A673 (cell line): ENCODE measurements around the gene ST7. TPM values are rescaled to one million over a fixed set of nuclear protein-coding genes. Genes with fewer than 3 reads are reported as not detected.

Experiments used
- BruUV-seq: library from RNA; stranded (reverse); fragments of 400-500 nt; replicated peaks from 2 replicates; lab custom pipeline; 2021; lab: Mats Ljungman, UMichigan
- CTCF ChIA-PET: fragments of 300-600 bp; sonication (Branson Sonifier 250); formaldehyde crosslinking; loops from one replicate; lab custom pipeline; 2022; ENCODE audit warnings: antibody characterized with exemption; lab: Charles Lee
- POLR2A ChIA-PET: fragments of 300-600 bp; sonication (Branson Sonifier 250); formaldehyde crosslinking; loops from one replicate; lab custom pipeline; 2022; ENCODE audit warnings: antibody characterized with exemption; ENCODE audit not compliant: low non-redundant PET; lab: Charles Lee
- DNase-seq: peaks from one replicate; pipeline ENCODE4 v3.0.0-alpha.2; 2015; ENCODE audit warnings: low spot score
- H3K27ac ChIP-seq: fragments of 200-600 bp; sonication (generic); 2 replicates; pipeline ENCODE4 v1.5.1; 2016; ENCODE audit warnings: mixed run types, low read depth, mild to moderate bottlenecking, mixed read lengths, antibody characterized with exemption, low read length; ENCODE audit not compliant: poor library complexity, severe bottlenecking
- H3K27me3 ChIP-seq: fragments of 200-600 bp; sonication (generic); replicated peaks from 2 replicates; pipeline ENCODE4 v1.6.1; 2017; ENCODE audit warnings: mixed run types, low read depth, mild to moderate bottlenecking, mixed read lengths, antibody characterized with exemption, low read length; ENCODE audit not compliant: insufficient read depth, poor library complexity
- H3K36me3 ChIP-seq: fragments of 200-600 bp; sonication (generic); 2 replicates; pipeline ENCODE4 v1.6.1; 2016; ENCODE audit warnings: mixed run types, mild to moderate bottlenecking, mixed read lengths, antibody characterized with exemption, low read length; ENCODE audit not compliant: insufficient read depth, poor library complexity, severe bottlenecking
- H3K4me1 ChIP-seq: fragments of 200-600 bp; sonication (generic); 2 replicates; pipeline ENCODE4 v1.6.1; 2017; ENCODE audit warnings: mixed run types, mild to moderate bottlenecking, mixed read lengths, antibody characterized with exemption, low read length; ENCODE audit not compliant: insufficient read depth, poor library complexity, severe bottlenecking
- H3K4me3 ChIP-seq: fragments of 200-600 bp; sonication (generic); 2 replicates; pipeline ENCODE4 v1.5.1; 2016; ENCODE audit warnings: low read depth, mixed run types, mild to moderate bottlenecking, mixed read lengths, low read length; ENCODE audit not compliant: poor library complexity, severe bottlenecking
- H3K9me3 ChIP-seq: fragments of 200-600 bp; sonication (generic); 2 replicates; pipeline ENCODE4 v1.6.1; 2016; ENCODE audit warnings: mixed run types, low read depth, mild to moderate bottlenecking, mixed read lengths, antibody characterized with exemption, low read length; ENCODE audit not compliant: poor library complexity, severe bottlenecking
- EZH2 ChIP-seq: fragments of 200-600 bp; sonication (generic); IDR thresholded peaks from 2 replicates; pipeline ENCODE4 v1.6.1; 2017; ENCODE audit warnings: borderline replicate concordance, low read depth, mild to moderate bottlenecking, mixed read lengths, antibody characterized with exemption, low read length; ENCODE audit not compliant: poor library complexity, severe bottlenecking
- intact Hi-C: fragments of 100-400 bp; cut with micrococcal nuclease; formaldehyde crosslinking; loops from one replicate; pipeline ENCODE4 v1.10.0; 2022; ENCODE audit not compliant: unreplicated experiment
- total RNA-seq: library from RNA; stranded (reverse); gene quantifications from 2 replicates; pipeline ENCODE4 v1.2.3, GENCODE V29; 2021
- TF ChIP-seq, protein P1 (sequence below): fragments of 300-800, 200-600 bp; sonication (generic); conservative IDR thresholded peaks from 2 replicates; pipeline ENCODE4 v1.5.1; 2017; ENCODE audit warnings: low read depth, mild to moderate bottlenecking, antibody characterized with exemption, low read length, moderate library complexity, mixed read lengths

Gene ST7
- total RNA-seq, 1 experiment from 2014 or later, result 24.3 TPM

GRCh38 chr7:116998567-116999175, 45.4 kb downstream of the ST7 start:
- POLR2A ChIA-PET, result no interaction called here
- Histone ChIP-seq H3K4me1 (no peaks in the 10 kb centered on the region), H3K27ac (no peak overlapping the region), H3K4me3 (no peak overlapping the region), H3K27me3 (no peaks in the 10 kb centered on the region), H3K36me3 (no peaks in the 10 kb centered on the region), H3K9me3 (no peaks in the 10 kb centered on the region)
- CTCF ChIA-PET, result no interaction called here
- no peak for DNase-seq
- intact Hi-C loops, result no loop called here
- TF ChIP-seq EZH2, result no peak
- TF ChIP-seq, protein P1, sequence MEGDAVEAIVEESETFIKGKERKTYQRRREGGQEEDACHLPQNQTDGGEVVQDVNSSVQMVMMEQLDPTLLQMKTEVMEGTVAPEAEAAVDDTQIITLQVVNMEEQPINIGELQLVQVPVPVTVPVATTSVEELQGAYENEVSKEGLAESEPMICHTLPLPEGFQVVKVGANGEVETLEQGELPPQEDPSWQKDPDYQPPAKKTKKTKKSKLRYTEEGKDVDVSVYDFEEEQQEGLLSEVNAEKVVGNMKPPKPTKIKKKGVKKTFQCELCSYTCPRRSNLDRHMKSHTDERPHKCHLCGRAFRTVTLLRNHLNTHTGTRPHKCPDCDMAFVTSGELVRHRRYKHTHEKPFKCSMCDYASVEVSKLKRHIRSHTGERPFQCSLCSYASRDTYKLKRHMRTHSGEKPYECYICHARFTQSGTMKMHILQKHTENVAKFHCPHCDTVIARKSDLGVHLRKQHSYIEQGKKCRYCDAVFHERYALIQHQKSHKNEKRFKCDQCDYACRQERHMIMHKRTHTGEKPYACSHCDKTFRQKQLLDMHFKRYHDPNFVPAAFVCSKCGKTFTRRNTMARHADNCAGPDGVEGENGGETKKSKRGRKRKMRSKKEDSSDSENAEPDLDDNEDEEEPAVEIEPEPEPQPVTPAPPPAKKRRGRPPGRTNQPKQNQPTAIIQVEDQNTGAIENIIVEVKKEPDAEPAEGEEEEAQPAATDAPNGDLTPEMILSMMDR, result no peak
- BruUV-seq, result no TSS peak

- H3K36me3 ChIP-seq, result no peaks in the 10 kb centered on the region
- POLR2A ChIA-PET, result no interaction called here
Measured at GRCh38 chr7:116999311-116999710, 46.0 kb downstream of the ST7 start.

DNA sequence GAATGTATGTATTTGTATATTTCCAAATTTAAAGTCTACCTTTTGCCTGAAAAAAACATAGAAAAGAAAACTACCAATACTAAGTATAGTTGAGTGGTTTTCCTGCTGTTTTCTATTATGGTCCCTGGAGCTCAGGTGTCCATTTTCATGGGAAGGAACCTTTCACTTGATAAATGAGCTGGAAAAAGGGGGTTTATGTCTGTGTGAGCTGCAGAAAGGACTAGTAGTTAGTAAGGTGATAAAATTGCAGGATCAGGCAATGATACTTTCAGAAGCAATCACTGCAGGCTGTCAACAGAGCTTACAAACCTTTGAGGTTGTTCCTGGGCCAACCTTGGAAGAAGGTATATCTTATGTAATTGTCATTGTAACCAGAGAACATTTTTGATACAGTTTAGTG, 48.0 kb downstream of the ST7 start:
- H3K4me3 ChIP-seq, result no peak overlapping the region
- H3K27me3 ChIP-seq, result no peaks in the 10 kb centered on the region
- H3K4me1 ChIP-seq, result no peaks in the 10 kb centered on the region
- no peaks in the 10 kb centered on the region for H3K36me3 ChIP-seq
- TF ChIP-seq, protein P1, result no peak
- no peak for TF ChIP-seq EZH2
- intact Hi-C loops, result no loop called here
- no peaks in the 10 kb centered on the region for H3K9me3 ChIP-seq
- ChIA-PET CTCF (no interaction called here), POLR2A (no interaction called here)
- H3K27ac ChIP-seq, result no peak overlapping the region
- DNase-seq, result no peak
- BruUV-seq, result no TSS peak

More at GRCh38 chr7:116999311-116999710, 46.0 kb downstream of the ST7 start:
- intact Hi-C loops, result no loop called here
- Histone ChIP-seq H3K9me3 (no peaks in the 10 kb centered on the region), H3K4me3 (no peak overlapping the region), H3K27me3 (no peaks in the 10 kb centered on the region), H3K4me1 (no peaks in the 10 kb centered on the region), H3K27ac (no peak overlapping the region)
- CTCF ChIA-PET, result no interaction called here
- TF ChIP-seq, protein P1, result no peak
- TF ChIP-seq EZH2, result no peak
- no TSS peak for BruUV-seq
- DNase-seq, result no peak
